HG03060 (cell line): ENCODE measurements around the gene PVALEF.

Experiments
- ATAC-seq: cut with Tn5 transposase; IDR thresholded peaks from one replicate; pipeline ENCODE4 v1.9.1; 2021; ENCODE audit warnings: low read depth, moderate number of reproducible peaks; ENCODE audit not compliant: unreplicated experiment

PVALEF gene

DNA sequence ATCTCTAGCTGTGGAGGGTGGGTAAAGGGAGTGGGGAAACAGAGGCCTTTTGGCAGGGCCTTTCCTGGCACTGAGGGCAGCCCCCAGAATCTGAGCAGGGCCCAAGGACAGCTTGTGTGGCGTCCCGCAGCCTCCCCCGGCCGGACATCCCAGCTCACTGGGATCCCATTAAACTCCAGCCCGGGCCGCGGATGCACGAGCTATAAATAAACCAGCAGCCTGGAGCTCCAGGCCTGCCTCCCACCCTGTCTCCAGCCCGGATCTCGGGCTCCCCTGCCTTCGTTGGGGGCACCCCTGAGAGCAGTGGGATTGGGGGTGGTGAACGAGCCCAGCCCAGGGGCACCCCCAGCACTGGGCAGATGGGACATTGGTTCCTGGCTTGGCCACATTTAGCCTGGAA, 14.6 kb downstream of the PVALEF start:
- ATAC-seq = no peak

DNA sequence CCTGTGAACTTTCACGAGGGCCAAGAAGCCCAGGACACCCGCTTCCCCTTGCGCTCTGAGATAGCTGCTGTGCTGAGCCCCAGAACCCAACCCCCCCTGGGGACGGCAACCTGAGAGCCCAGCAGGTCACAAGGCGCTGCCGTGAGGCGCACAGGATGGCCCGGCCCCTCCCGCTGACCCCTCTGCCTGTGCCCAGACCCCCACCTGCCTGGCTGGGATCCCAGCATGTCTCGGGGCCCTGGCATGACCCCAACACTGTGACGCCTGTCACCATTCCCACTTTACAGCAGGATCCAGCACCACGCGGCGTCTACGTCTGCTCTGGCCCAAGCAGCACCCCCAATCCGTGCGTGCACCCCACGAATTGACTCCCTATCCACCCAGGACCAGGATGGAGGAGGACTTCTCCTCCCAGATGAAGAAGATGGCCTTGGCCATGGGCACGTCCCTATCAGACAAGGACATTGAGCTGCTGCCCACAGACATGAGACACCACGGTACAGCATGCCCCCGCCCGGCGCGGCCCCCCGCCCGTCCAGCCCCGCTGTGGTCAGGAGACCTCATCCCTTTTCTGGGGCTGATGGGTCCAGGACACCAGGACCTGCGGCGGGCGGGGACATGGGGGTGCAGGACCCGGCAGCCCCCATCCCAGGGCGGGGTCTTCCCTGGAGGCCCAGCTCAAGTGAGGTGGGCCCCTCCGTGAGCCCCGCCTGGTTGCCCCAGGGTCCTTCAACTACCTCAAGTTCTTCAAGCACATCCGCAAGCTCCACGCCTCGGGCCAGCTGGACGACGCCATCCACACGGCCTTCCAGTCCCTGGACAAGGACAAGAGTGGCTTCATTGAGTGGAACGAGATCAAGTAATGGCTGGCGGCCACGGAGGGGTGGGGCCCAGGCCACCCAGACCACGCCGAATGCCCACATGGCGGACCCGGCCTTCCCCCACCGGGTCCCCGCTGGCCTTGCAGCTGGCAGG, 15.8 kb downstream of the PVALEF start:
- no peak for ATAC-seq

DNA sequence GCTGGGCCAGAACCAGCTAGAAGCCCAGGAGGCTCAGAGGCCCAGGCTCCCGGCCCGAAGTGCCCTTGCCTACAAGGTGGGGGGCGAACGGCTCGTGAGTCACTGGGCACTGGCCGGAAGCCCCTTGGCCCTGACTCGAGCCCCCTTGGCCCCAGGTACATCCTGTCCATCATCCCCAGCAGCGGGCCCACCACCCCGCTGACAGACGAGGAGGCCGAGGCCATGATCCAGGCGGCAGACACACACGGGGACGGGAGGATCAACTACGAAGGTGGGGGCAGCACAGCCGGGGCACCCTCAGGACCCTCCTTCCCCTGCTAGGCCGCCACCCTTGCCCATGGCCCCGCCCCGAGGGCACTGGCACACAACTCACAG, 16.5 kb downstream of the PVALEF start:
- no peak for ATAC-seq

DNA sequence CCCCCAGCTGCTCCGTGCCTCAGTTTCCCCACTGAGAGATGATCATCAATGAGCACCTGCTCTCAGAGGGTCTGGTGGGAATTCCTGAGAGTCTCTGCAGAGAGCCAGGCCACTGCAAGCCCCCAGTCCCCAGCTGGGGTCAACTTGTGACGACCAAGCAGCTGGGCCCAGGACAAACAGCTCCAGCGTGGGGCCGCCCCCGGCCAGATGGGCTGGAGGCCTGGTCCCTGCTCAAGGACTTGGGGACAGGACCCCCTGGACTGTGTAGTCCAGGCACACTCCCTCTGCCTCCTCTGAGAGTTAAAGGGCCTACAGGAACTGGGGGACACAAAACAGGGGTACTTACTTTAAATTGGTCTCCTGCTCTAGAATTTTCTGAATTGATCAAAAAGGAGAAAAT, 17.3 kb downstream of the PVALEF start:
- no peak for ATAC-seq

DNA sequence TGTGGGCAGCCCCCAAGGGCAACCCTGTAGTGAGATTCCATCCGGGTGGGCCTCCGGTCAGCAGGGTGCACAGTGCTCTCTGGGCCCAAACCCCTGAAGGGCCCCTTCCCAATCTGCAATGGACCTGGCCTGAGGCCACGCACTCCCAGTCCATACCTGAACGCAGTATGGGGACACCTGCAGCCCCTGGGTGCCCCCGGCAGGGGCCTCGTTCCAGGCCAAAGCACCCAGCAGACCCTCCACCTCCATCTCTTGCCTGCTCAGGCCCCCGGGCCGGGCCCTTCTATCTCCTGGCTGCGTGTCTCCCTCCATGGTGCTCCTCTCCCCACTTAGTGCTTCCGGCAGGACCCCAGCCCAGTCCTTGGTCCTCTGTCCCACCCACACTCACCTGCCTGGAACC, 18.0 kb downstream of the PVALEF start:
- no peak for ATAC-seq

DNA sequence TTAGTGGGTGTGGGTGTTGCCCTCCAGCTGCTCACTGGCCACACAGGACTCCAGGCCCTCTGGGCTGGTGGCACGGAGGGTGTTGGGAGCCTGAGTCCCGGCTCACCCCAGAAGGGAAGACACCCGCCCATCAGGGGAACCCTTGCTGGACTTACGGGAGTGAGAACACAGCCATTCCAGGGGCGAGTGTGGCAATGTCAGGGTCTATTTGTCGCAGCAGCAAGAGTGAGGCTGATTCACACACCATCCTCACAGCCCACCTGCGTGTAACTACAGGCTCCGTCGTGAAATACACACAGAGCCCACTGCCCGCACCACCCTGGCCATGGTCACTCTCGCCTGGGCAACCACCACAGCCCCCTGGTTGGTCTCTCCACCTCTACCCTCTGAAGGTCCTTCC, 18.5 kb downstream of the PVALEF start:
- no peak for ATAC-seq

DNA sequence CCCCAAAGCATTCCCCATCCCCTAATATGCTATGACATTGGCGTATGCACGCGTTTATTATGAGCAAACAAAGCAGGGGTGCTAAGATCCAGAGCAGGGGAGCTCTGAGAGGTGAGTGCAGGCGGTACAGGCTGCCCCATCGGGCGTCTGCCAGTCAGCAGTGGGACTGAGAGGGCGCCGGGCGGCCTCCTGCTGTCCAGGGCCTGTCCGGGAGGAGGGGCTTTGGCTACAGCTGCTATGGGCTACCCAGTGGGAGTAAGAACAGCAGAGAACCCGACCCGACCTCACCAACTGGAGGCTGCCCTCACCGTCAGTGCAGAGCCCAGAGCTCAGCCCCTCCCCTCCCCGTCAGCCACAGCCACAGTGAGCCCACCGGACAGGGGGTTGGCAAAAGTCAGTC, 19.2 kb downstream of the PVALEF start:
- no peak for ATAC-seq

DNA sequence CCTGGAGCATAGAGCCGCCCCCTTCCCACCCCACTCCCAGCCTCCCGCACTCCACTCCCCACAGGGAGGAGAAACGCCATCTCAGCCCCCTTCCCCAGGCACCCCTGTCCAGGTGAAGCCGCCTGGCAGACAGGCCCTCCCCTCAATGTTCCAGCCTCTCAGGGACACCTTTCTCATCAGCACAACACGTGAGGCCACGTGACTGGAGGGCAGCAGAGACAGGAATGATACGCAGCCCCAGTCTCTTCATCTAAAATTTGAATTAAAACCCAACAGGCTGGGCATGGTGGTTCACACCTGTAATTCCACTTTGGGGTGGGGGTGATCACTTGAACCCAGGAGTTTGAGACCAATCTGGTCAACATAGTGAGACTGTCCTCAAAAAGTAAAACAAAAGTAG, 20.9 kb downstream of the PVALEF start:
- ATAC-seq = no peak

DNA sequence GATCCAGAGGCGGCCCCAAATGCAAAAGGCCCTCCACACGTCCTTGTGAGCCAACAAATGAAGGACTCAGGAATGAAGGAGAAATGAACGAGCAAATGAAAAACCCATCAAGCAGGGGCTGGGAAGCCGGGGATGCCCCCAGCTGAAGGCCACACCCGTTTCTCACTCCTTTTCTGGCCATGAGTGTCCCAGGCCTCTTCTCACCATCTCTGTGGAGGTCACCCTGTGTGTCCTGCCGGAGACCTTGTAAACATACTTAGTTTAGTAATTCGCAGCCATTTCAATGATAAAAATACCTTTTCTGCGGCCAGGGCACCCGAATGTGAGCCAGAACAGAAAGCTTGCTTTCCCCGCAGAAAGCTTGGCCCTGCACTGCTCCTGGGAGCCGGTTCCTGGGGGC, 21.8 kb downstream of the PVALEF start:
- no peak for ATAC-seq

DNA sequence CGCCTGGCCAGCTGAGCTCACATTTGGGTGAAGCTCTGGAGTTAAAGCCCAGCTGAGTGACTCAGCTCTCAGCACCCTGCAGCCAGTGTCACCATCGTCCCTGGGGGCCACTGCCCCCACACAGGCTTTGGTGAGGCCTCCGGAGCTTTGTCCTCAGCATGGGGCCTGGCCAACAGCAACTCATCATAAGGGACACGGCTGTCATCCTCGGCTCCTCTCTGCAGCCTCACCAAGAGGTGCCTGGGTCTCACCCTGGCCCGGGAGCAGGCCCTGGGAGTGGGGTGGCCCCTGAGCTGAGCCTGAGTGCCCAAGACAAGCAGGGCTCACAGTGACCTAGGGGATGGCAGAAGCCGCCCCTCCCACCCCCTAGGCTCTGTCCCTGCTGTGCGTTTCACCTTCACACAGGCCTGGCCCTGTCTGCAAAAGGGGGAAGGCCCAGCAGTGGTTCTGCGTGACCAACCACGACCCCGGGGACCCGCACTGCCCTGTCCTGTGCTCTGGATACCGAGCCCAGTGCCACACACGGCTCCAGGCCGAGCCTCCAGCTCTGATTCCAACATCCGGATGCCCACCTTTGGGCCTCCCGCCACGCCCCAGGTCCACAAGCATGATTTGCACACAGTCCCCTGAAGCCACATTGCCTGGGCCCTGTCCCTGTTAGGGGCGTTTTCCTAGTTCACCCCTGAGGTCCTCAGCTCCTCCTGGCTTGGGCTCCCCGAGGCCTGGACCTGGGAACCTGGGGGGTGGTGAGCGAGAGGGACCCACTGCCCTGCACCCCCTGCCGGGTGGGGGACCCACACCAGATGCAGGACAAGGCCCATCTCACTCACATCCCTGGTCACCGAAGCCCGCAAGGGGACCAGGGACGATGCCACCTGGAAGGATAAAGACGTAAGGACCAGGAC, 22.5 kb downstream of the PVALEF start:
- no peak for ATAC-seq

DNA sequence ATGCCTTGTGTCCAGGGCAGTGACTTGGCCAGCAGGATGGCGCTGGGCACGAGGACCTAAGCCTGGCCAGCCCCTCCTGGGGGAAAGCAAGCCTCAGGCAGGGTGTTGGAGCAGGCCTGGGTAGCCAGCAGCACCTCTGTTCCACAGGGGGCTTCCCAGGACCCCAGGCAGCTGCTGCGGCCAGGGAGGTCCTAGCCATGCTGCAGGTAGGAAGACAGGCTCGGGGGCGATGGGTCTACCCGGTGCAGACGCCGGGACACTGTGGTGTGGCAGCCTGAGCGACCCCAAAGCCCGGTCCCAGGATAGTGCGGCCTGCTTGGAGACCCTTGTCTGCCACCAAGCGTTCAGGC, 23.2 kb downstream of the PVALEF start:
- no peak for ATAC-seq

DNA sequence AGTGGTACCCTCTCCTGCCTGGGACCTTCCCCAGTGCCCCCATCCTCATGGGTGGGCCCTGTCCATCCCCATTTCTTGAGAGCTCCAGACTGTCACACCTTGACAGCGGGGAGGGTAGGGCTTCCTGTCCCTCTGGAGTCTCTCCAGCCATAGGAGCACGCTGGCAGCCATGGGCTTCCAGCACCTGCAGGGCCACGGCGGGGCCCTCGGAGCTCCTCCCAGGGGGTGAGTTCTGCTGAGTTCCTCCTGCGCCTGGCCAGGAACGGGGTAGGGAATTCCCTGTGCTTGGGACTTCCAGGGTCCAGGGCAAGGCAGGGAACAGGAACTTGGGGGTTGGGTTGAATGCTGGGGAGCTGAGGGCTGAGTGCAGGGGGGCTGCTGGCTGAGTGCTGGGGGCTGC, 23.7 kb downstream of the PVALEF start:
- no peak for ATAC-seq

DNA sequence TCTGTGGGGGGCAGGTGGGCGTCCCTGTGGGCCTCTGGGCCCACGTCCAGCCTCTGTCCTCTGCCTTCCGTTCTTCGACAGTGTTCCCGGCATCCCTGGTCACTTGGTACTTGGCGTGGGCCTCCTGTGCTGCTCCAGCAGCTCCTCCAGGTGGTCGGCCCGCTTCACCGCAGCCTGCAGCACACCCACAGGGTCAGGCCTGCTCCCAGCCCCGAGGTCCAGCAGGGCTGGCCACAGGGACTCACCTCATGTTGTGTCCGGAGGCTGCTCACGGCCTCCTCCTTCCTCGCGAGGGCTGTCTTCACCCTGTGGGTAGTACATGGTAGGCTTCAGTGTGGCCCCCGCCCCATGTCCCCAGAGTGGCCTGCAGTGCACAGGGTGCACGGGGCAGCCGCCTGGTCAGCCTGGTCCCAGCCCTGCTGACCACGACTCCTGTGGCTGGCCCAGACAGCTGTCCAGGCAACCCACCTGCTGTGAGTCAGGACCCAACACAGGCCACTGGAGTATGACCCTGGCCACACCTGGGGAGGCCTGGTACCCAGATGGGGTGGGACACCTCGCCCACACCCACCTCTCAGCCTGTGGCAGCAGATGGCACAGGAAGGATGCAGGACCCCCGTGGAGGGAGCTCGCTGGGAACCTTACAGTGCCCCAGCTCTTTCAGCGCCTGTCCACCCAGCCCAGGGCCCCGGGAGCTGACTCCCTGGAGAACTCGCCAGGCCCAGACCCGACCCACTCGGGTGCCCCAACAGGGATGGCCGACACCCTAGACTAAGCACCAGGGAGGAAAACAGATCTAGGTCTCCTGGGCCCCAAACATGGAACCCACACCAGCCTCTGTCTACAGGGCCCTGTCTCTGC, 24.6 kb downstream of the PVALEF start:
- no peak for ATAC-seq

DNA sequence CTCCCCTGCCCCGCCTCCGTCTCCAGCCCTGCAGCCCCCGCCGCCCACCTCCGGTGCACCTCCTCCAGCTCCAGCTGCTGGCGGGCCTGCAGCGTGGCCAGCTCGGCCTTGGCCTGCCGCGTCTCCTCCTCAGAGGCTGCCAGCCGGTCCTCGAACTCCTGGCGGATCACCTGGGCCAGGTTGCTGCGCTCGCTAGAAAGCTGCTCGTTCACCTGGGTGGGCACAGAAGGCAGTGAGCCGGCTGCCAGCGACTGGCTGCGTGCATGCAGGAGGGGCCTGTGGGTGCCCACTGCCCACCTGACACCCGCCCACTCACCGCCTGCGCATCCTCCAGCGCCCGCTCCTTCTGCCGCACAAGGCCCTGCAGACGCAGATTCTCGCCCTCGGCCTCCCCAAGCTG, 25.3 kb downstream of the PVALEF start:
- no peak for ATAC-seq

DNA sequence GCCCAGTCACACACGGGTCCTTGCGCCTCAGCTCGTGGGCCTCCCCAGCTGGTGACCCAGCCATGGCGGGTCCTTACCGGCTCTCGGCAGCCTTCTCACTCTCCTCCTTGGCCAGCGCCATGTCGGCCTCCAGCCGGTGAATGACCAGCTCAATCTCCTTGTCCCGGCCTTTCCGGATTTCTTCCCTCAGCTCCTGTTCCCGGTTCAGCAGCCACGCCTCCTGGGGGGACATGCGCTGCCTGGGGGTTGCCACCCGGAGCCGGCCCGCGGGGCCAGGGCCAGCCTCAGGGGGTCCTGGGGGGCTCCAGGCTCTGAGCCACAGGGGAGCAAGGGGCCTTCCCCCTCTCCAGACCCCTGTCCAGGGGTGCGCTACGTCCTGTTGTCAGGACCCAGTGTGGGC, 25.8 kb downstream of the PVALEF start:
- ATAC-seq = no peak

DNA sequence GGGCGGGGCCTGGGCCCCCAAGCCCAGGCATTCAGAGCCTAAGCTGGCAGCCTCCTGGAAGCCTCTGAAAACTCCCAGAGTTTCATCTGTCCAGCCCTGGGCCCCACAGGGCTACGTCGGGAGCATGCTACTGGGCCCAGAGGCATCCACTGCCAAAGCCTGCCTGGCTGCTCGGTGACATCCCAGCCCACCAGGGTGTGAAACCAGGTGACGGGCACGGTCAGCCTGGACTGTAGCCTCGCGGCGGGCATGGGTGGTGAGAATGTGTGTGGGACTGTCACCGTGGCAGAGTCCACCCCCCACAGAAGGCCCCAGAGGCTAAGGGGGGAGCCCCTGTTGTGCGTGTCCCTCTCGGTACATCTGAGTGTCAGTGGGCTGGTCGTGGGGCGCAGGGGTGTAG, 26.3 kb downstream of the PVALEF start:
- ATAC-seq = no peak

DNA sequence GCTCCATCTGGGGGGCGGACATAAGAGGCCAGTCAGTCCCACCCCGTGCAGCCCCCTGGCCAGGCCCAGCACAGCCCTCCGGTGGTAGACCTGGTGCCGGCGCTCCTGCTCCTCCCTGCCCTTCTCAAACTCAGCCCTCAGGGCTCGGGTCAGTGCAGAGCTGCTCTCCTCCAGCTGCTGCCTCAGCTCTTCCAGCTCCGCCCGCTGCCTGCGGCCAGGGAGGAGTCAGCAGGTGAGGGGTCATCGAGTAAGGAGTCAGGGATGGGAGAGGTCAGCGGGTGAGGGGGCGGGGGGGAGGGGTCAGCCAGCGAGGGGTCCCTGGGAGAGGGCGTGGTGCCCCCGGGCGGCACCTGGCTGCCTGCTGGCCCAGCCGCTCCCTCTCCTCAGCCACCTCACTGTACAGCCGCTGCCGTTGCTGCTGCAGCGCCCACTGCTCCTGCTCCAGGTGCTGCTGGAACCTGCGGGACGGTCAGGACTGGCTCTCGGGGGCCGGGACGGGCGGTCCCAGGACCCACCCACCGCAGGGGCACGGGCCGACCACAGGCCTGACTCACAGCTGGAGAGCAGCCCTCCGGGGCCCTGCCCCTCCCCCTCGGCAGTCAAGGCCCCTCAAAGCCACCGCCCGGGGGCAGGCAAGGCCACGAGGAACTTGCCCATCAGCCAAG, 27.2 kb downstream of the PVALEF start:
- ATAC-seq = no peak

DNA sequence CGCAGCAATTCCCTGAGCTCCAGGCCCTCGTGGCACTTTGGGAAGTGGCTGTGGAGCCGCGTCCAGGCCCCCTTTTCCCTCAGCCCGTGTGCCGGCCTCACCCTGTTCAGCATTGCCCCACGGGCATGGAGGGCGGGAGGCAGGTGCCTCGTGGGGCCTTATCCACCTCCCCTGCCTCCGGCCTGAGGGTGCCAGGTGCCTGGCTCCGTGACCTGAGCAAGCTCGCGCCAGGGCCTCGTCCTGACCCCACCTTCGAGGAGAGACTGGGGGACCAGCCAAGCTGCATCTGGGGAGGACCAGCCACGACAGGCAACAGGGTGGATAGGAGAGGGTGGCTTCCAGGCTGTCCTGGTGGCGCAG, 27.7 kb downstream of the PVALEF start:
- no peak for ATAC-seq

DNA sequence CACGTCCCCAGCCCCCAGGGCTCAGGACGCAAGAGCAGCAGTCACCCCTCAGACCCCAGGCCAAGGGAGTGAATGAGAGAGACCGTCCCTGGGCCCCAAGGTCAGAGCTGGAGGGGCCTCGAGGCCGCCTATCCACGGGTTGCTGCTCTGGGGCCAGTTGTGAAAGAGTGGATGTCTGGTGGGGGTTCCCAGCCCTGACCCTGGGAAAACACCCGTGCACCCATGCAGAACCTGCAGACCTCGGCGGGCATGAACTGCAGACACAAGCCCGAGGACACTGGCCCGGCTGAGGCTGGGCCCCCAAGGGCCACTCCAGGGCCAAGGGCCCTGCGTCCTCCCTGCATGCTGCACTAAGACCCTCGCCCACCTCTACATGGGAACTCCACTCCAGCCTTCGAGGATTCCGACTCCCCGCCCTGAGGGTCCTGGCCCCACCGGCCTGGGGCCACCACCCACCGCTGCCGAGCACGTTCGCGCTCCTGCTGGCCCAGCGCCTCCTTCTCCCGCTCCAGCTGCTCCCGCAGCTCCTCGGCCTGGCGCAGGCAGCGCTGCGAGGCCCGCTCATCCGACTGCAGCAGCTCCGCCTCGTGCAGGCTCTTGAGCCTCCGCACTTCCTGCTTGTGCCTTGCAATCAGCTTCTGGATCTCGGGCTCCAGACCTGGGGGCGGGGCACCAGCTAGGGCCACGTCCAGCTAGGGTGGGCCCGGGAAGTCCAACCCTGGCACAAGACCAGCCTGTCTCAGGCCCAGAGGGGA, 28.3 kb downstream of the PVALEF start:
- no peak for ATAC-seq
